Right forelimb (tissue), 1 donor: ENCODE measurements around the gene PLCG2.
"Not testable (repeated sequence)": the region's sequence is repeated elsewhere in the genome, so short reads cannot be mapped to it uniquely, and the experiment has no call there.

Experiments
- DNase-seq: peaks from one replicate; pipeline ENCODE4 v3.0.0-alpha.2; 2018

Gene PLCG2

GRCh38 chr16:81945665-81946064, 166.6 kb downstream of the PLCG2 start:
- DNase-seq: no peak

- DNase-seq: no peak
Measured at GRCh38 chr16:81946206-81946605, 167.1 kb downstream of the PLCG2 start.

- DNase-seq: no peak
Measured at GRCh38 chr16:81951564-81951963, 172.5 kb downstream of the PLCG2 start.

GRCh38 chr16:81956213-81956948, 177.3 kb downstream of the PLCG2 start:
- DNase-seq: no peak

GRCh38 chr16:81964808-81965207, 185.7 kb downstream of the PLCG2 start:
- DNase-seq: no peak

- no peak for DNase-seq
Measured at GRCh38 chr16:81967358-81967757, 188.3 kb downstream of the PLCG2 start.

GRCh38 chr16:81971853-81972252, 192.8 kb downstream of the PLCG2 start:
- DNase-seq: no peak

- no peak for DNase-seq
Measured at GRCh38 chr16:81973737-81974136, 194.6 kb downstream of the PLCG2 start.

GRCh38 chr16:81975637-81976036, 196.5 kb downstream of the PLCG2 start:
- no peak for DNase-seq

GRCh38 chr16:81977335-81977942, 198.3 kb downstream of the PLCG2 start:
- DNase-seq: not testable (repeated sequence)

GRCh38 chr16:81987121-81987520, 208.0 kb downstream of the PLCG2 start:
- no peak for DNase-seq

- DNase-seq: no peak
Measured at GRCh38 chr16:81987706-81988105, 208.6 kb downstream of the PLCG2 start.

- no peak for DNase-seq
Measured at GRCh38 chr16:81992859-81993258, 213.8 kb downstream of the PLCG2 start.

- no peak for DNase-seq
Measured at GRCh38 chr16:81994485-81994884, 215.4 kb downstream of the PLCG2 start.

GRCh38 chr16:81995651-81996050, 216.6 kb downstream of the PLCG2 start:
- no peak for DNase-seq

- DNase-seq: no peak
Measured at GRCh38 chr16:81996664-81997509, 217.8 kb downstream of the PLCG2 start.

GRCh38 chr16:81997738-81998137, 218.6 kb downstream of the PLCG2 start:
- no peak for DNase-seq

- DNase-seq: no peak
Measured at GRCh38 chr16:82002831-82003230, 223.7 kb downstream of the PLCG2 start.

- no peak for DNase-seq
Measured at GRCh38 chr16:82004601-82005000, 225.5 kb downstream of the PLCG2 start.

GRCh38 chr16:82005027-82005830, 226.1 kb downstream of the PLCG2 start:
- no peak for DNase-seq

GRCh38 chr16:82006036-82006435, 226.9 kb downstream of the PLCG2 start:
- no peak for DNase-seq

GRCh38 chr16:82007189-82007588, 228.1 kb downstream of the PLCG2 start:
- no peak for DNase-seq
